ENCODE measurements around the gene KCNG3.

DNA sequence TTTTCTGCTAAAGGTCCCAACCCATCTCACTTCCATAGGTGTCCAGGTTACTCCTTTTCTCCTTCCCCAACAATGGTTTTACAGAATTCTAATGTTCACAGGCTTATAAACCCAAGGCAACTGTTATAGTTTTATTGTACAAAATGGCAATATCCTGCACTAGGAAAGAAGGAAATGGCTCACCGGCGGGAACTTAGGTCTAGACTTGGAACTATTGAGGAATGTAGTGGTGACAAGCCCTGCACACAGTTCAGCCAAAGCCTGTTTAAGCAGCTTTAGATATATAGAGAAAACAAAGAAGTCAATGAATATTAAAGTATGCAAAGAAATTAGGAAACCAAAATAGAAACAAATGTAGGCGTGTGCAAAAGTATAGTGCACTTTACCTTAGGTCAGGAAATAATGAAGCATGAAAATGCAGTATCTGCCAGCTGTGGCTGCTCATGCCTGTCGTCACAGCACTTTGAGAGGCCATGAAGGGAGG lies 22.7 kb upstream of the KCNG3 start:
- TF ChIP-seq, protein P1, sequence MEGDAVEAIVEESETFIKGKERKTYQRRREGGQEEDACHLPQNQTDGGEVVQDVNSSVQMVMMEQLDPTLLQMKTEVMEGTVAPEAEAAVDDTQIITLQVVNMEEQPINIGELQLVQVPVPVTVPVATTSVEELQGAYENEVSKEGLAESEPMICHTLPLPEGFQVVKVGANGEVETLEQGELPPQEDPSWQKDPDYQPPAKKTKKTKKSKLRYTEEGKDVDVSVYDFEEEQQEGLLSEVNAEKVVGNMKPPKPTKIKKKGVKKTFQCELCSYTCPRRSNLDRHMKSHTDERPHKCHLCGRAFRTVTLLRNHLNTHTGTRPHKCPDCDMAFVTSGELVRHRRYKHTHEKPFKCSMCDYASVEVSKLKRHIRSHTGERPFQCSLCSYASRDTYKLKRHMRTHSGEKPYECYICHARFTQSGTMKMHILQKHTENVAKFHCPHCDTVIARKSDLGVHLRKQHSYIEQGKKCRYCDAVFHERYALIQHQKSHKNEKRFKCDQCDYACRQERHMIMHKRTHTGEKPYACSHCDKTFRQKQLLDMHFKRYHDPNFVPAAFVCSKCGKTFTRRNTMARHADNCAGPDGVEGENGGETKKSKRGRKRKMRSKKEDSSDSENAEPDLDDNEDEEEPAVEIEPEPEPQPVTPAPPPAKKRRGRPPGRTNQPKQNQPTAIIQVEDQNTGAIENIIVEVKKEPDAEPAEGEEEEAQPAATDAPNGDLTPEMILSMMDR (IDR thresholded peaks at IDR 0.05) = no peak
- TF ChIP-seq POLR2A (IDR thresholded peaks at IDR 0.05) (no peak), EP300 (IDR thresholded peaks at IDR 0.05) (no peak)
